Endothelial cell of umbilical vein (primary cell): ENCODE data around the gene MIA3.
"Not testable (repeated sequence)": the region's sequence is repeated elsewhere in the genome, so short reads cannot be mapped to it uniquely, and the experiment has no call there.

ENCODE experiments used
- EZH2 ChIP-seq: IDR thresholded peaks from 2 replicates; pipeline ENCODE4 v1.6.1; 2012; ENCODE audit warnings: borderline replicate concordance, low read depth, mild to moderate bottlenecking, moderate library complexity, low read length, inconsistent platforms; ENCODE audit not compliant: severe bottlenecking
- GATA2 ChIP-seq: IDR thresholded peaks from 2 replicates; pipeline ENCODE4 v1.7.0; 2011; ENCODE audit warnings: low read depth, mild to moderate bottlenecking, moderate library complexity, mixed read lengths, low read length; ENCODE audit not compliant: insufficient read length, insufficient read depth
- JUN ChIP-seq: IDR thresholded peaks from 2 replicates; pipeline ENCODE4 v1.6.1; 2011; ENCODE audit warnings: borderline replicate concordance, low read depth; ENCODE audit not compliant: insufficient read length, insufficient read depth
- POLR2A ChIP-seq: IDR thresholded peaks from 2 replicates; pipeline ENCODE4 v1.6.1; 2012; ENCODE audit warnings: low read depth, mild to moderate bottlenecking, control low read depth, low read length
- TF ChIP-seq, protein P1 (sequence below), 2 donors: IDR thresholded peaks; 1 replicate in 1 of 2; 2 replicates in 1 of 2; pipeline ENCODE4 v1.5.1; 2011; ENCODE audit warnings: low read length in 2 of 2, mild to moderate bottlenecking in 2 of 2, moderate library complexity in 2 of 2, control low read depth in 1 of 2, inconsistent platforms in 1 of 2, low read depth in 1 of 2; ENCODE audit not compliant: insufficient read depth in 1 of 2; ENCODE audit errors: extremely low read depth in 1 of 2
- TF ChIP-seq, protein P2 (sequence below): IDR thresholded peaks from 2 replicates; pipeline ENCODE4 v1.6.1; 2011; ENCODE audit not compliant: insufficient read depth, insufficient read length

DNA sequence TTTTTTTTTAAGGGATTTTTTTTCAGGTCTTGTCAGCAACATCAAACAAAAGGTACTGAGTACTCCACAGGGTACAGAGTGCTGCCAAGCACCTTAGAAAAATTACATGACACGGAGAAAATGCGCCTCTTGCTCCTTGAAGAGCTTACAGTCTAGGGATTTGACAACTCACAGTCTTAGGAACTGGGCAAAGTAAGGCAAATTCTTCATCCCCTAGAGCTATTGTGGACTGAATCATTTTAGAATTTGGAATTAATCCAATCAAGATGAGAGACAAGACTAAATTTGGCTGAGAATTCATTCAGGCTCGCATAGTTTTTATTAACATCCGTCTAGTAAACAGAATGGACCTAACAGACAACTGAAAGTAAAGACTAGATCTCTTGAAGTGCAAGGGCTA, 50.3 kb downstream of the MIA3 start:
- not testable (repeated sequence) for TF ChIP-seq POLR2A, JUN, EZH2, GATA2
- TF ChIP-seq, protein P1, sequence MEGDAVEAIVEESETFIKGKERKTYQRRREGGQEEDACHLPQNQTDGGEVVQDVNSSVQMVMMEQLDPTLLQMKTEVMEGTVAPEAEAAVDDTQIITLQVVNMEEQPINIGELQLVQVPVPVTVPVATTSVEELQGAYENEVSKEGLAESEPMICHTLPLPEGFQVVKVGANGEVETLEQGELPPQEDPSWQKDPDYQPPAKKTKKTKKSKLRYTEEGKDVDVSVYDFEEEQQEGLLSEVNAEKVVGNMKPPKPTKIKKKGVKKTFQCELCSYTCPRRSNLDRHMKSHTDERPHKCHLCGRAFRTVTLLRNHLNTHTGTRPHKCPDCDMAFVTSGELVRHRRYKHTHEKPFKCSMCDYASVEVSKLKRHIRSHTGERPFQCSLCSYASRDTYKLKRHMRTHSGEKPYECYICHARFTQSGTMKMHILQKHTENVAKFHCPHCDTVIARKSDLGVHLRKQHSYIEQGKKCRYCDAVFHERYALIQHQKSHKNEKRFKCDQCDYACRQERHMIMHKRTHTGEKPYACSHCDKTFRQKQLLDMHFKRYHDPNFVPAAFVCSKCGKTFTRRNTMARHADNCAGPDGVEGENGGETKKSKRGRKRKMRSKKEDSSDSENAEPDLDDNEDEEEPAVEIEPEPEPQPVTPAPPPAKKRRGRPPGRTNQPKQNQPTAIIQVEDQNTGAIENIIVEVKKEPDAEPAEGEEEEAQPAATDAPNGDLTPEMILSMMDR (IDR thresholded peaks at IDR 0.05; ENCODE audit: extremely low read depth in 1 of 2, insufficient read depth in 1 of 2, low read depth in 1 of 2, low read length in 2 of 2): not testable (repeated sequence)
- TF ChIP-seq, protein P2, sequence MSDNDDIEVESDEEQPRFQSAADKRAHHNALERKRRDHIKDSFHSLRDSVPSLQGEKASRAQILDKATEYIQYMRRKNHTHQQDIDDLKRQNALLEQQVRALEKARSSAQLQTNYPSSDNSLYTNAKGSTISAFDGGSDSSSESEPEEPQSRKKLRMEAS: not testable (repeated sequence)
